Panc1 (cell line): ENCODE data around the gene PCGF1. TPM values are rescaled to one million over a fixed set of nuclear protein-coding genes. Genes with fewer than 3 reads are reported as not detected.

Experiments
- ATAC-seq: fragments of 200-7000 bp; cut with Tn5 transposase; 2 replicates; pipeline ENCODE4 v1.9.1; 2020; ENCODE audit warnings: mild to moderate bottlenecking, moderate library complexity
- BruUV-seq: library from RNA; stranded (reverse); fragments of 400-500 nt; replicated peaks from 2 replicates; lab custom pipeline; 2021; lab: Mats Ljungman, UMichigan
- CTCF ChIA-PET: fragments of 300-600 bp; sonication (Branson Sonifier 250); formaldehyde crosslinking; loops from one replicate; lab custom pipeline; 2022; ENCODE audit warnings: antibody characterized with exemption; lab: Charles Lee
- POLR2A ChIA-PET: fragments of 300-600 bp; sonication (Branson Sonifier 250); formaldehyde crosslinking; loops from one replicate; lab custom pipeline; 2022; ENCODE audit warnings: antibody characterized with exemption; lab: Charles Lee
- DNase-seq: peaks from one replicate; pipeline ENCODE4 v3.0.0-alpha.2; 2010; ENCODE audit warnings: low read depth, low spot score
- H3K27ac ChIP-seq: 2 replicates; pipeline ENCODE4 v1.5.1; 2011; ENCODE audit warnings: mild to moderate bottlenecking, low read length, inconsistent platforms
- H3K27me3 ChIP-seq: fragments of 200-500 bp; sonication (Bioruptor generic); 2 replicates; pipeline ENCODE4 v1.6.0; 2014; ENCODE audit warnings: low read length, inconsistent platforms; ENCODE audit not compliant: control insufficient read depth, insufficient read depth
- H3K36me3 ChIP-seq: fragments of 200-500 bp; sonication (Bioruptor generic); 2 replicates; pipeline ENCODE4 v1.5.1; 2014; ENCODE audit warnings: inconsistent platforms, mild to moderate bottlenecking, low read length, moderate library complexity; ENCODE audit not compliant: control insufficient read depth, insufficient read depth
- H3K4me1 ChIP-seq: 2 replicates; pipeline ENCODE4 v1.5.1; 2011; ENCODE audit warnings: inconsistent platforms, mild to moderate bottlenecking, low read length, moderate library complexity; ENCODE audit not compliant: control insufficient read depth, insufficient read depth
- H3K4me3 ChIP-seq, 2 experiments: 2 replicates each; pipeline ENCODE4 v1.5.1; 2011 to 2012; ENCODE audit warnings: low read depth in 2 of 2, low read length in 2 of 2, mild to moderate bottlenecking in 2 of 2, inconsistent platforms in 1 of 2, moderate library complexity in 1 of 2
- H3K9me3 ChIP-seq: fragments of 200-500 bp; sonication (Bioruptor generic); 2 replicates; pipeline ENCODE4 v1.5.1; 2014; ENCODE audit warnings: low read depth, mild to moderate bottlenecking, inconsistent platforms, low read length, moderate library complexity; ENCODE audit not compliant: control insufficient read depth, insufficient read depth
- POLR2AphosphoS5 ChIP-seq: IDR thresholded peaks from 2 replicates; pipeline ENCODE4 v1.6.1; 2012; ENCODE audit warnings: mild to moderate bottlenecking, low read depth, low read length, moderate library complexity
- SIN3A ChIP-seq: IDR thresholded peaks from 2 replicates; pipeline ENCODE4 v1.6.1; 2012; ENCODE audit warnings: low read depth, mild to moderate bottlenecking, low read length, moderate library complexity, borderline replicate concordance; ENCODE audit not compliant: insufficient read depth
- TCF7L2 ChIP-seq: IDR thresholded peaks from 2 replicates; pipeline ENCODE4 v1.6.1; 2011; ENCODE audit warnings: mild to moderate bottlenecking, low read depth, low read length, inconsistent platforms
- in situ Hi-C: cut with HindIII; loops from 2 replicates; pipeline ENCODE4 v1.10.0; 2016; ENCODE audit warnings: low sequenced_read_pairs, low pct_unique_long_range_greater_than_20kb
- intact Hi-C: fragments of 100-400 bp; cut with micrococcal nuclease; formaldehyde crosslinking; loops from one replicate; pipeline ENCODE4 v1.10.0; 2022; ENCODE audit not compliant: unreplicated experiment
- total RNA-seq: library from RNA; stranded (reverse); gene quantifications from one replicate; pipeline ENCODE4 v1.2.1, GENCODE V29; 2021; ENCODE audit not compliant: unreplicated experiment
- TF ChIP-seq, protein P1 (sequence below): fragments of 450-650 bp; IDR thresholded peaks from 2 replicates; pipeline ENCODE4 v1.5.1; 2017; ENCODE audit warnings: mild to moderate bottlenecking
- TF ChIP-seq, protein P2 (sequence below), 2 experiments: IDR thresholded peaks; 2 replicates each; pipeline ENCODE4 v1.6.1; 2011 to 2012; ENCODE audit warnings: low read depth in 2 of 2, control low read depth in 1 of 2, low read length in 1 of 2, mild to moderate bottlenecking in 1 of 2, moderate library complexity in 1 of 2; ENCODE audit not compliant: insufficient read depth in 1 of 2

PCGF1 gene
- total RNA-seq, 1 experiment from 2014 or later: 36.8 TPM

DNA sequence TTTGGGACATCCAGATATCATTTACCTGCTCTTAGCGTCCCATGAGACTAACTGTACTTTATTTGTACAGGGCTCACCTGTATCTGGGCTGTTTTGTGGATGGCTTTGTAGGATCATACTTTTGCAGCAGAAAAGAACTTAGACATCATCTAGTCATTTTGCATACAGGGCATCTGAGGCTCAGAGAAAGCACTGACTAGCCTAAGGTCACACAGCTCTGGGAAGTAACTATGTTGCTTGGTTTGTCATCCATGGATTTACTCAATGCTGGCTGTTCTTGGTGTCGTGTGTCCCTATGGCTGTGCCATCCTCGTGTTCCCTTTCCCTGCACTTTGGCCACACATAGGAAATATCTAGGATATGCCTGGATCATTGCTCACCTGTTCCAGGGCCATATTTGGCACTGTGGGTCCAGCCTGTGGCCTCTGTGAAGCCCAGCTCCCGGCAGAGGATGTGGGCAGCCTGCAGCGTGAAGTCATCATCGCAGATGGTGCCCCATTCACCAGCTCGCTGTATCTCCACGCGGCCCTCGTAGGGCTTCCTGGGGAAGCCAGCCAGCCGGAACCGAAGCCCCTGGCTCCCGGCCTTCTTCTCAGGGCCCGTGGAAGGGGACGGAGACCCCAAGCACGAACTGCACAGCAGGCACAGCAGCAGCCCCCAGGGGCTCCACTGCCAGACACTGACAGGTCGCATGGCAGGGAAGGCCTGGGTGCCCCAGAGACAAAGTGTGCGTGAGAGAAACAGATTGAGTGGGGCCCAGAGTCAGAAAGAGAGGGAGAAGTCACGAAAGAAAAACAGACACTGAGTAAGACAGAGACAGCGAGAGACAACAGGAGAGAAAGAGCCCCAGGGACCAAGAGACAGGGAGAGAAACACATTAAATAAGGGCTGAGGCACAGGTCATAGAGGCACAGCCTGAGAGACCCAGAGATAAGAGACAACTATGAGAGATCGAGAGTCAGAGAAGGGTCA is 44.7 kb upstream of the PCGF1 start:
- TF ChIP-seq SIN3A (no peak), TCF7L2 (no peak), POLR2AphosphoS5 (no peak)
- TF ChIP-seq, protein P1, sequence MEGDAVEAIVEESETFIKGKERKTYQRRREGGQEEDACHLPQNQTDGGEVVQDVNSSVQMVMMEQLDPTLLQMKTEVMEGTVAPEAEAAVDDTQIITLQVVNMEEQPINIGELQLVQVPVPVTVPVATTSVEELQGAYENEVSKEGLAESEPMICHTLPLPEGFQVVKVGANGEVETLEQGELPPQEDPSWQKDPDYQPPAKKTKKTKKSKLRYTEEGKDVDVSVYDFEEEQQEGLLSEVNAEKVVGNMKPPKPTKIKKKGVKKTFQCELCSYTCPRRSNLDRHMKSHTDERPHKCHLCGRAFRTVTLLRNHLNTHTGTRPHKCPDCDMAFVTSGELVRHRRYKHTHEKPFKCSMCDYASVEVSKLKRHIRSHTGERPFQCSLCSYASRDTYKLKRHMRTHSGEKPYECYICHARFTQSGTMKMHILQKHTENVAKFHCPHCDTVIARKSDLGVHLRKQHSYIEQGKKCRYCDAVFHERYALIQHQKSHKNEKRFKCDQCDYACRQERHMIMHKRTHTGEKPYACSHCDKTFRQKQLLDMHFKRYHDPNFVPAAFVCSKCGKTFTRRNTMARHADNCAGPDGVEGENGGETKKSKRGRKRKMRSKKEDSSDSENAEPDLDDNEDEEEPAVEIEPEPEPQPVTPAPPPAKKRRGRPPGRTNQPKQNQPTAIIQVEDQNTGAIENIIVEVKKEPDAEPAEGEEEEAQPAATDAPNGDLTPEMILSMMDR: no peak
- TF ChIP-seq, protein P2, sequence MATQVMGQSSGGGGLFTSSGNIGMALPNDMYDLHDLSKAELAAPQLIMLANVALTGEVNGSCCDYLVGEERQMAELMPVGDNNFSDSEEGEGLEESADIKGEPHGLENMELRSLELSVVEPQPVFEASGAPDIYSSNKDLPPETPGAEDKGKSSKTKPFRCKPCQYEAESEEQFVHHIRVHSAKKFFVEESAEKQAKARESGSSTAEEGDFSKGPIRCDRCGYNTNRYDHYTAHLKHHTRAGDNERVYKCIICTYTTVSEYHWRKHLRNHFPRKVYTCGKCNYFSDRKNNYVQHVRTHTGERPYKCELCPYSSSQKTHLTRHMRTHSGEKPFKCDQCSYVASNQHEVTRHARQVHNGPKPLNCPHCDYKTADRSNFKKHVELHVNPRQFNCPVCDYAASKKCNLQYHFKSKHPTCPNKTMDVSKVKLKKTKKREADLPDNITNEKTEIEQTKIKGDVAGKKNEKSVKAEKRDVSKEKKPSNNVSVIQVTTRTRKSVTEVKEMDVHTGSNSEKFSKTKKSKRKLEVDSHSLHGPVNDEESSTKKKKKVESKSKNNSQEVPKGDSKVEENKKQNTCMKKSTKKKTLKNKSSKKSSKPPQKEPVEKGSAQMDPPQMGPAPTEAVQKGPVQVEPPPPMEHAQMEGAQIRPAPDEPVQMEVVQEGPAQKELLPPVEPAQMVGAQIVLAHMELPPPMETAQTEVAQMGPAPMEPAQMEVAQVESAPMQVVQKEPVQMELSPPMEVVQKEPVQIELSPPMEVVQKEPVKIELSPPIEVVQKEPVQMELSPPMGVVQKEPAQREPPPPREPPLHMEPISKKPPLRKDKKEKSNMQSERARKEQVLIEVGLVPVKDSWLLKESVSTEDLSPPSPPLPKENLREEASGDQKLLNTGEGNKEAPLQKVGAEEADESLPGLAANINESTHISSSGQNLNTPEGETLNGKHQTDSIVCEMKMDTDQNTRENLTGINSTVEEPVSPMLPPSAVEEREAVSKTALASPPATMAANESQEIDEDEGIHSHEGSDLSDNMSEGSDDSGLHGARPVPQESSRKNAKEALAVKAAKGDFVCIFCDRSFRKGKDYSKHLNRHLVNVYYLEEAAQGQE (IDR thresholded peaks at IDR 0.05; ENCODE audit: insufficient read depth in 1 of 2, low read depth in 2 of 2, low read length in 1 of 2): no peak
- ChIA-PET POLR2A (interaction anchor here (0.6 kb wide), 1 partner anchor 650 kb away, joined by 4 read pairs; no protein-coding TSS in a partner anchor), CTCF (no interaction called here)
- no peaks in the 10 kb centered on the region; the same call in 1 of the 2 replicates for H3K27me3 ChIP-seq
- H3K4me1 ChIP-seq: peaks cover 23% of the 10 kb centered on the region
- H3K9me3 ChIP-seq: no peaks in the 10 kb centered on the region
- in situ Hi-C loops: no loop called here
- no peak for ATAC-seq
- no peaks in the 10 kb centered on the region for H3K36me3 ChIP-seq
- intact Hi-C loops: no loop called here
- no TSS peak for BruUV-seq
- no peak overlapping the region for H3K27ac ChIP-seq
- no peak overlapping the region for H3K4me3 ChIP-seq
- no peak for DNase-seq

GRCh38 chr2:74551530-74551929 is 44.0 kb upstream of the PCGF1 start:
- intact Hi-C loops (no loop called here), in situ Hi-C loops (no loop called here)
- ChIA-PET CTCF (no interaction called here), POLR2A (interaction anchor here (0.6 kb wide), 1 partner anchor 651 kb away, joined by 4 read pairs; no protein-coding TSS in a partner anchor)
- Histone ChIP-seq H3K4me1 (peaks cover 23% of the 10 kb centered on the region), H3K36me3 (no peaks in the 10 kb centered on the region), H3K27ac (no peak overlapping the region), H3K27me3 (no peaks in the 10 kb centered on the region; the same call in 1 of the 2 replicates), H3K4me3 (no peak overlapping the region), H3K9me3 (no peaks in the 10 kb centered on the region)
- TF ChIP-seq SIN3A (no peak), TCF7L2 (no peak), POLR2AphosphoS5 (no peak)
- TF ChIP-seq, protein P2 (IDR thresholded peaks at IDR 0.05; ENCODE audit: insufficient read depth in 1 of 2, low read depth in 2 of 2, low read length in 1 of 2): no peak
- TF ChIP-seq, protein P1: no peak
- DNase-seq: no peak
- BruUV-seq: no TSS peak
- no peak for ATAC-seq
